Stimulated activated CD4-positive, alpha-beta T cell treated with anti-CD3 and anti-CD28 coated beads, Interleukin-1b, Interleukin-23, amount 100 ng/mL, for 24 hours (primary cell): ENCODE results near the gene NME1.
"Not testable (repeated sequence)": the region's sequence is repeated elsewhere in the genome, so short reads cannot be mapped to it uniquely, and the experiment has no call there.

Experiments
- DNase-seq, 4 experiments: peaks; one replicate each; pipeline ENCODE4 v3.0.0-alpha.2; 2020; ENCODE audit warnings: low read depth in 4 of 4, low spot score in 1 of 4

The NME1 gene

GRCh38 chr17:51144266-51145022, 8.9 kb upstream of the NME1 start:
- no peak for DNase-seq

GRCh38 chr17:51147650-51148049, 5.7 kb upstream of the NME1 start:
- DNase-seq: no peak

- no peak for DNase-seq
These were observed 4.2 kb upstream of the NME1 start for GRCh38 chr17:51149163-51149562.

- no peak for DNase-seq
These were observed 2.4 kb upstream of the NME1 start for GRCh38 chr17:51150932-51151331.

GRCh38 chr17:51152766-51153209, 571 bp upstream of the NME1 start:
- no peak for DNase-seq

- no peak for DNase-seq
These were observed 817 bp downstream of the NME1 start for GRCh38 chr17:51154176-51154575.

GRCh38 chr17:51155416-51155815, 2.1 kb downstream of the NME1 start:
- DNase-seq: no peak

GRCh38 chr17:51159604-51160003, 6.2 kb downstream of the NME1 start:
- no peak for DNase-seq

- DNase-seq: no peak
These were observed 8.2 kb downstream of the NME1 start for GRCh38 chr17:51161541-51161940.

- DNase-seq: no peak
These were observed 11.7 kb downstream of the NME1 start for GRCh38 chr17:51164911-51165679.

GRCh38 chr17:51165680-51166197, 12.4 kb downstream of the NME1 start:
- peak in 1 of 4 experiments; percentile 25 for DNase-seq

- DNase-seq: peak; percentile 37 to 70 (median 60)
These were observed 13.0 kb downstream of the NME1 start, which contains the start of gene NME2 for GRCh38 chr17:51166198-51166986. Gene NME2 (plus strand): TSS chr17:51166411. CDS start chr17:51166831, 420 bp downstream.

- DNase-seq: peak; percentile 55 to 64 (median 60)
These were observed 13.9 kb downstream of the NME1 start for GRCh38 chr17:51166987-51167931.

GRCh38 chr17:51169340-51169739, 16.0 kb downstream of the NME1 start:
- no peak for DNase-seq

- no peak for DNase-seq
These were observed 17.4 kb downstream of the NME1 start for GRCh38 chr17:51170736-51171135.

GRCh38 chr17:51172030-51172429, 18.7 kb downstream of the NME1 start:
- DNase-seq: not testable (repeated sequence)

- no peak for DNase-seq
These were observed 27.1 kb downstream of the NME1 start for GRCh38 chr17:51180486-51180885.

- no peak for DNase-seq
These were observed 30.8 kb downstream of the NME1 start for GRCh38 chr17:51184124-51184523.

- DNase-seq: no peak
These were observed 32.5 kb downstream of the NME1 start for GRCh38 chr17:51185763-51186332.
